ENCODE data around the gene DUSP16. TPM values are rescaled to one million over a fixed set of nuclear protein-coding genes. Genes with fewer than 3 reads are reported as not detected.
"Not testable (repeated sequence)": the region's sequence is repeated elsewhere in the genome, so short reads cannot be mapped to it uniquely, and the experiment has no call there.

Gene DUSP16
- polyA plus RNA-seq, 1 donor from 2014 or later: 42.5 TPM

- Histone ChIP-seq H3K9me2 (ENCODE audit: insufficient read depth, low read length) (no peaks in the 10 kb centered on the region), H2AFZ (ENCODE audit: low read depth, low read length) (no peak overlapping the region), H4K20me1 (ENCODE audit: insufficient read depth) (no peaks in the 10 kb centered on the region), H3K27me3 (ENCODE audit: insufficient read depth, low read depth, low read length) (no peaks in the 10 kb centered on the region), H3K4me3 (ENCODE audit: low read length) (no peak overlapping the region), H3K9ac (ENCODE audit: low read length) (no peak overlapping the region), H3K4me2 (ENCODE audit: low read length) (no peak overlapping the region), H3F3A (ENCODE audit: insufficient read depth, low read length, poor library complexity, severe bottlenecking) (no peaks in the 10 kb centered on the region), H3K36me3 (ENCODE audit: insufficient read depth, low read length) (no peaks in the 10 kb centered on the region), H3K79me2 (replicated peaks; ENCODE audit: insufficient read depth, low read length) (peaks cover 19% of the 10 kb centered on the region), H3K9me3 (ENCODE audit: low read length) (no peaks in the 10 kb centered on the region), H3K27ac (ENCODE audit: low read length) (no peak overlapping the region)
- no peak for TF ChIP-seq EP300 (conservative IDR thresholded peaks at IDR 0.05; ENCODE audit: poor library complexity, severe bottlenecking)
- no peak for TF ChIP-seq MXI1 (conservative IDR thresholded peaks at IDR 0.05; ENCODE audit: poor library complexity, severe bottlenecking)
- TF ChIP-seq EZH2 (IDR thresholded peaks at IDR 0.05; ENCODE audit: borderline replicate concordance, insufficient read depth, low read length, poor library complexity, severe bottlenecking): no peak
- TF ChIP-seq REST (IDR thresholded peaks at IDR 0.05; ENCODE audit: borderline replicate concordance): no peak
- TF ChIP-seq TAF1 (IDR thresholded peaks at IDR 0.05; ENCODE audit: low read depth): no peak
Measured at GRCh38 chr12:12524128-12524527, 38.5 kb downstream of the DUSP16 start.

DNA sequence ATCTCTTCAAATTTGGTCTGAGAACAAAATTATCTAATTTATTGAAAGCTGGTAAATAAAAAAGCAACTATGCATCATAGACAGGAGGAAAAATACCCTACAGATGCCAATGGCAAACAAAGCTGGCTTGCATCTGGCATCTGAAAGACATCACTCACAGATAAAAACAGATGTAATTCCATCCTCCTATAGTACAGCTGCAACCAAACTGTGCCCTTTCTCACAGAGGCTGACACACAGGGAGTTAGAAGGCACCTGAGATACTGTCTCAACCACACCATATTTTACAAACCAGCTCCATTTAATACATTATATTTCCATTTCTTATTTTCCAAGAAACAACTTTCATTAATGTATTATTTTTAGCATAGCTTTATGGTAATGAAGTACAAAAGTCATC lies 39.4 kb downstream of the DUSP16 start:
- H3K27ac ChIP-seq (ENCODE audit: low read length): no peak overlapping the region
- H2AFZ ChIP-seq (ENCODE audit: low read depth, low read length): no peak overlapping the region
- H3K9ac ChIP-seq (ENCODE audit: low read length): no peak overlapping the region
- H3K4me3 ChIP-seq (ENCODE audit: low read length): no peak overlapping the region
- no peaks in the 10 kb centered on the region for H3K27me3 ChIP-seq (ENCODE audit: insufficient read depth, low read depth, low read length)
- H3F3A ChIP-seq (ENCODE audit: insufficient read depth, low read length, poor library complexity, severe bottlenecking): no peaks in the 10 kb centered on the region
- no peaks in the 10 kb centered on the region for H3K9me2 ChIP-seq (ENCODE audit: insufficient read depth, low read length)
- H4K20me1 ChIP-seq (ENCODE audit: insufficient read depth): no peaks in the 10 kb centered on the region
- no peak for TF ChIP-seq MXI1 (conservative IDR thresholded peaks at IDR 0.05; ENCODE audit: poor library complexity, severe bottlenecking)
- no peak for TF ChIP-seq EZH2 (IDR thresholded peaks at IDR 0.05; ENCODE audit: borderline replicate concordance, insufficient read depth, low read length, poor library complexity, severe bottlenecking)
- no peak for TF ChIP-seq SMC3 (conservative IDR thresholded peaks at IDR 0.05; ENCODE audit: poor library complexity)
- TF ChIP-seq REST (IDR thresholded peaks at IDR 0.05; ENCODE audit: borderline replicate concordance): no peak
- TF ChIP-seq CTCF (IDR thresholded peaks at IDR 0.05; ENCODE audit: poor library complexity, severe bottlenecking): no peak
- TF ChIP-seq RAD21 (conservative IDR thresholded peaks at IDR 0.05): no peak
- TF ChIP-seq POLR2AphosphoS5 (IDR thresholded peaks at IDR 0.05): no peak
- no peak for TF ChIP-seq TAF1 (IDR thresholded peaks at IDR 0.05; ENCODE audit: low read depth)
- TF ChIP-seq EP300 (conservative IDR thresholded peaks at IDR 0.05; ENCODE audit: poor library complexity, severe bottlenecking): no peak
- H3K79me2 ChIP-seq (replicated peaks; ENCODE audit: insufficient read depth, low read length): peaks cover 27% of the 10 kb centered on the region
- no peak overlapping the region for H3K4me2 ChIP-seq (ENCODE audit: low read length)
- no peaks in the 10 kb centered on the region for H3K9me3 ChIP-seq (ENCODE audit: low read length)
- H3K36me3 ChIP-seq (ENCODE audit: insufficient read depth, low read length): no peaks in the 10 kb centered on the region

- not testable (repeated sequence) for H3F3A ChIP-seq (ENCODE audit: insufficient read depth, low read length, poor library complexity, severe bottlenecking); H3K4me2 ChIP-seq (ENCODE audit: low read length); H3K4me3 ChIP-seq (ENCODE audit: low read length); H3K9me3 ChIP-seq (ENCODE audit: low read length); H3K36me3 ChIP-seq (ENCODE audit: insufficient read depth, low read length); H2AFZ ChIP-seq (ENCODE audit: low read depth, low read length); H3K9ac ChIP-seq (ENCODE audit: low read length); H4K20me1 ChIP-seq (ENCODE audit: insufficient read depth); H3K27me3 ChIP-seq (ENCODE audit: insufficient read depth, low read depth, low read length); H3K9me2 ChIP-seq (ENCODE audit: insufficient read depth, low read length); H3K27ac ChIP-seq (ENCODE audit: low read length)
- H3K79me2 ChIP-seq (replicated peaks; ENCODE audit: insufficient read depth, low read length): peaks cover 33% of the 10 kb centered on the region
Measured at GRCh38 chr12:12522657-12523056, 40.0 kb downstream of the DUSP16 start.

Measured in neural cell (in vitro differentiated cells).